GM21717 (cell line): ENCODE measurements around the gene SCTR.

ENCODE experiments used
- ATAC-seq: cut with Tn5 transposase; IDR thresholded peaks from one replicate; pipeline ENCODE4 v1.9.1; 2021; ENCODE audit warnings: mild to moderate bottlenecking, moderate library complexity; ENCODE audit not compliant: unreplicated experiment

The SCTR gene

GRCh38 chr2:119449521-119449920, 74.8 kb downstream of the SCTR start:
- no peak for ATAC-seq

- ATAC-seq = no peak
These were observed 75.7 kb downstream of the SCTR start for GRCh38 chr2:119448427-119449141.

GRCh38 chr2:119446037-119446436, 78.2 kb downstream of the SCTR start:
- ATAC-seq = no peak

- no peak for ATAC-seq
These were observed 81.4 kb downstream of the SCTR start for GRCh38 chr2:119442850-119443249.

- no peak for ATAC-seq
These were observed 82.1 kb downstream of the SCTR start for GRCh38 chr2:119442226-119442619.

- ATAC-seq = no peak
These were observed 82.7 kb downstream of the SCTR start for GRCh38 chr2:119441376-119442225.

- no peak for ATAC-seq
These were observed 83.4 kb downstream of the SCTR start for GRCh38 chr2:119440873-119441272.

- ATAC-seq = no peak
These were observed 83.8 kb downstream of the SCTR start for GRCh38 chr2:119440501-119440870.

GRCh38 chr2:119439574-119440500, 84.4 kb downstream of the SCTR start:
- ATAC-seq = no peak

GRCh38 chr2:119438726-119439284, 85.5 kb downstream of the SCTR start:
- ATAC-seq = no peak

GRCh38 chr2:119438128-119438656, 86.1 kb downstream of the SCTR start:
- no peak for ATAC-seq

GRCh38 chr2:119436993-119437772, 87.1 kb downstream of the SCTR start:
- no peak for ATAC-seq

GRCh38 chr2:119435953-119436297, 88.4 kb downstream of the SCTR start:
- ATAC-seq = no peak

GRCh38 chr2:119435081-119435952, 89.0 kb downstream of the SCTR start:
- ATAC-seq = no peak

- no peak for ATAC-seq
These were observed 89.6 kb downstream of the SCTR start for GRCh38 chr2:119434664-119435063.

- ATAC-seq = no peak
These were observed 90.5 kb downstream of the SCTR start for GRCh38 chr2:119433636-119434327.

- ATAC-seq = no peak
These were observed 91.3 kb downstream of the SCTR start for GRCh38 chr2:119432851-119433522.
